Neural cell (in vitro differentiated cells): ENCODE data around the gene GOLGA6L2.

ENCODE experiments used
- CTCF ChIP-seq: fragments of 450-650 bp; IDR thresholded peaks from 2 replicates; pipeline ENCODE4 v1.5.1; 2014; ENCODE audit warnings: antibody characterized with exemption, mild to moderate bottlenecking, moderate library complexity; ENCODE audit not compliant: poor library complexity, severe bottlenecking
- EP300 ChIP-seq: fragments of 450-650 bp; conservative IDR thresholded peaks from 2 replicates; pipeline ENCODE4 v1.6.1; 2014; ENCODE audit warnings: antibody characterized with exemption, mild to moderate bottlenecking, moderate library complexity; ENCODE audit not compliant: poor library complexity, severe bottlenecking
- EZH2 ChIP-seq: fragments of 200-600, 300-800 bp; shearing (Covaris generic), sonication (generic); IDR thresholded peaks from 2 replicates; pipeline ENCODE4 v1.6.1; 2014; ENCODE audit warnings: antibody characterized with exemption, low read length, borderline replicate concordance, mild to moderate bottlenecking; ENCODE audit not compliant: insufficient read depth, poor library complexity, severe bottlenecking
- POLR2AphosphoS5 ChIP-seq: IDR thresholded peaks from 2 replicates; pipeline ENCODE4 v1.6.1; 2012
- RAD21 ChIP-seq: fragments of 450-650 bp; conservative IDR thresholded peaks from 2 replicates; pipeline ENCODE4 v1.6.1; 2014; ENCODE audit warnings: antibody characterized with exemption, mild to moderate bottlenecking, moderate library complexity
- SMC3 ChIP-seq: fragments of 450-650 bp; conservative IDR thresholded peaks from 2 replicates; pipeline ENCODE4 v1.6.1; 2014; ENCODE audit warnings: antibody characterized with exemption, mild to moderate bottlenecking, moderate library complexity; ENCODE audit not compliant: poor library complexity
- TAF1 ChIP-seq: IDR thresholded peaks from 2 replicates; pipeline ENCODE4 v1.6.1; 2012; ENCODE audit warnings: low read depth

- TF ChIP-seq SMC3: no peak
- no peak for TF ChIP-seq CTCF
- TF ChIP-seq EZH2: no peak
- TF ChIP-seq TAF1: no peak
- no peak for TF ChIP-seq POLR2AphosphoS5
- TF ChIP-seq EP300: no peak
- TF ChIP-seq RAD21: no peak
Observed at GRCh38 chr15:23472678-23473077, 25.6 kb upstream of the GOLGA6L2 start.
